GM23248 (cell line): Measurements from ENCODE around the gene SLC35E2B.
"Not testable (repeated sequence)": the region's sequence is repeated elsewhere in the genome, so short reads cannot be mapped to it uniquely, and the experiment has no call there.

Experiments
- EZH2 ChIP-seq: fragments of 200-600 bp; sonication (generic); IDR thresholded peaks from 2 replicates; pipeline ENCODE4 v1.6.1; 2018; ENCODE audit warnings: antibody characterized with exemption, mild to moderate bottlenecking; ENCODE audit not compliant: insufficient read depth, poor library complexity, severe bottlenecking
- EZH2phosphoT487 ChIP-seq: fragments of 200-600 bp; sonication (generic); IDR thresholded peaks from 2 replicates; pipeline ENCODE4 v1.6.1; 2018; ENCODE audit warnings: antibody characterized with exemption, moderate library complexity, mild to moderate bottlenecking, low read depth; ENCODE audit not compliant: insufficient read depth

GRCh38 chr1:1724035-1724864 lies 31.7 kb upstream of the SLC35E2B start, which contains the start of gene CDK11A:
- TF ChIP-seq EZH2phosphoT487, EZH2: not testable (repeated sequence)
